ENCODE data around the gene NUDT22. TPM values are rescaled to one million over a fixed set of nuclear protein-coding genes. Genes with fewer than 3 reads are reported as not detected.

The NUDT22 gene
- total RNA-seq, 1 experiment from 2014 or later = 31.9 TPM

DNA sequence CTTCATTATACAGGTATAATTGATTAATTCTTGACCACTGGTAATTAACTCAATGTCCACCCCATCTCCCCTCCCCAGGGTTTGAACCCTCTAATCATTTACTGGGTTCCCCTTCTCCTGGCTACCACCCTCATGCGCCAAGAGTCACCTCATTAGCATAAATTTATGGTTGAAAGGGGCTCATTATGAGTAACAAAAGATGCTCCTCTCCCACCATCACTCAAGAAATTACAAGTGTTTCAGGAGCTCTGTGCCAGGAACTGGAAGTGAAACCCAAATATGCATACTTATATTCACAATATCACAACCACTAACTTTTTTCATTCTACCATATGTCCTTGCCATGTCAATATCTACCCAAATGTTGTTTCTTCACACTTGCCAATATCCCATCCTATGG, 47.9 kb upstream of the NUDT22 start:
- Mint-ChIP-seq H3K4me3 (ENCODE audit: unreplicated experiment) (no peak overlapping the region), H3K27me3 (ENCODE audit: insufficient read depth, unreplicated experiment) (no peaks in the 10 kb centered on the region), H3K4me1 (ENCODE audit: low read depth, unreplicated experiment) (peaks cover 3% of the 10 kb centered on the region), H3K36me3 (ENCODE audit: insufficient read depth, unreplicated experiment) (peaks cover 20% of the 10 kb centered on the region), H3K9me3 (ENCODE audit: unreplicated experiment) (peaks cover 10% of the 10 kb centered on the region), H3K27ac (ENCODE audit: unreplicated experiment) (no peak overlapping the region)
- Histone ChIP-seq H3K36me3 (ENCODE audit: control insufficient read depth, insufficient read depth, low read length) (no peaks in the 10 kb centered on the region), H3K4me3 (ENCODE audit: low read depth, low read length) (no peak overlapping the region), H3K27me3 (replicated peaks; ENCODE audit: control insufficient read depth, insufficient read depth, low read length) (no peaks in the 10 kb centered on the region), H3K4me1 (peaks cover 8% of the 10 kb centered on the region; the same call in 1 of the 2 replicates), H3K9me3 (peaks cover 7% of the 10 kb centered on the region; the same call in 1 of the 2 replicates)
- intact Hi-C loops (cut with micrococcal nuclease; ENCODE audit: unreplicated experiment) = no loop called here
- ChIA-PET POLR2A (no interaction called here), CTCF (no interaction called here)
- DNase-seq = no peak
- TF ChIP-seq, protein P1, sequence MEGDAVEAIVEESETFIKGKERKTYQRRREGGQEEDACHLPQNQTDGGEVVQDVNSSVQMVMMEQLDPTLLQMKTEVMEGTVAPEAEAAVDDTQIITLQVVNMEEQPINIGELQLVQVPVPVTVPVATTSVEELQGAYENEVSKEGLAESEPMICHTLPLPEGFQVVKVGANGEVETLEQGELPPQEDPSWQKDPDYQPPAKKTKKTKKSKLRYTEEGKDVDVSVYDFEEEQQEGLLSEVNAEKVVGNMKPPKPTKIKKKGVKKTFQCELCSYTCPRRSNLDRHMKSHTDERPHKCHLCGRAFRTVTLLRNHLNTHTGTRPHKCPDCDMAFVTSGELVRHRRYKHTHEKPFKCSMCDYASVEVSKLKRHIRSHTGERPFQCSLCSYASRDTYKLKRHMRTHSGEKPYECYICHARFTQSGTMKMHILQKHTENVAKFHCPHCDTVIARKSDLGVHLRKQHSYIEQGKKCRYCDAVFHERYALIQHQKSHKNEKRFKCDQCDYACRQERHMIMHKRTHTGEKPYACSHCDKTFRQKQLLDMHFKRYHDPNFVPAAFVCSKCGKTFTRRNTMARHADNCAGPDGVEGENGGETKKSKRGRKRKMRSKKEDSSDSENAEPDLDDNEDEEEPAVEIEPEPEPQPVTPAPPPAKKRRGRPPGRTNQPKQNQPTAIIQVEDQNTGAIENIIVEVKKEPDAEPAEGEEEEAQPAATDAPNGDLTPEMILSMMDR (IDR thresholded peaks at IDR 0.05; ENCODE audit: insufficient read depth in 1 of 2, low read depth in 1 of 2, low read length in 1 of 2, severe bottlenecking in 1 of 2, unreplicated experiment in 1 of 2) = no peak
- no TSS peak for BruUV-seq (replicated peaks)

DNA sequence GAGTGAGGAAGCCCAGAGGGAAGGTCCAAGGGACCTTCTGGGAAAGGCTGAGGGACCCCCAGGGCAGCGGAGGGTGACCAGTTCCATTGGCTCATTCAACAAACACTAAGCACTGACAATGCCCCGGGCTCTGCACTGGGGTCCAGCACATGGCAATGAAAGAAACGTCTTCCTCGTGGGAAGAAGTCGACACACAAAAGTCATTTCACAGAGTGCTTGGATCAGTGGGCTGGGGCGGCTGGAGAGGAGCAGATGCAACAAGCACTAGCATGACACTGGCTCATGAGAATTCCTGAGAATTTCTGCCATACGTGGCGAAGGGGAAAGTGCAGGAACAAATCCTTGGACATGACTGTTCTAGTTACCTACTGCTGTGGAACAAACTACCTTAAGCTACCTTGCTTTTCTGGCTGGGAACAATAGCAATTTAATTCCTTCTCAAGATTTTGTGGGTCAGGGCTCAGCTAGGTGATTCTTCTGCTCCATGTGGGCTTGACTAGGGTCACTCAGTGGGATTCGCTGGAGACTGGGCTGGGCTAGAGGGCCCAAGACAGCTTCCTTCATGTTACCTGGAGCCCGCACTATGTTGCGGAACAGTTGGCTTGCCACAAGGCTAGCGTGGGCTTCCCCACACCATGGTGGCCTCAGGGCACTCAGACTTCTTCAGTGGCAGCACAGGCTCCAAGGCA, 47.0 kb upstream of the NUDT22 start:
- TF ChIP-seq, protein P1 (IDR thresholded peaks at IDR 0.05; ENCODE audit: insufficient read depth in 1 of 2, low read depth in 1 of 2, low read length in 1 of 2, severe bottlenecking in 1 of 2, unreplicated experiment in 1 of 2) = no peak
- ChIA-PET POLR2A (no interaction called here), CTCF (no interaction called here)
- no peak overlapping the region for H3K4me3 ChIP-seq (ENCODE audit: low read depth, low read length)
- peaks cover 3% of the 10 kb centered on the region; the same call in 1 of the 2 replicates for H3K9me3 ChIP-seq
- no peaks in the 10 kb centered on the region for H3K36me3 ChIP-seq (ENCODE audit: control insufficient read depth, insufficient read depth, low read length)
- Mint-ChIP-seq H3K27me3 (ENCODE audit: insufficient read depth, unreplicated experiment) (no peaks in the 10 kb centered on the region), H3K9me3 (ENCODE audit: unreplicated experiment) (peaks cover 6% of the 10 kb centered on the region), H3K4me1 (ENCODE audit: low read depth, unreplicated experiment) (peaks cover 12% of the 10 kb centered on the region), H3K27ac (ENCODE audit: unreplicated experiment) (no peak overlapping the region), H3K4me3 (ENCODE audit: unreplicated experiment) (no peak overlapping the region), H3K36me3 (ENCODE audit: insufficient read depth, unreplicated experiment) (peaks cover 22% of the 10 kb centered on the region)
- intact Hi-C loops (cut with micrococcal nuclease; ENCODE audit: unreplicated experiment) = no loop called here
- BruUV-seq (replicated peaks) = no TSS peak
- H3K4me1 ChIP-seq = peaks cover 13% of the 10 kb centered on the region
- no peak for DNase-seq
- H3K27me3 ChIP-seq (replicated peaks; ENCODE audit: control insufficient read depth, insufficient read depth, low read length) = no peaks in the 10 kb centered on the region

DNA sequence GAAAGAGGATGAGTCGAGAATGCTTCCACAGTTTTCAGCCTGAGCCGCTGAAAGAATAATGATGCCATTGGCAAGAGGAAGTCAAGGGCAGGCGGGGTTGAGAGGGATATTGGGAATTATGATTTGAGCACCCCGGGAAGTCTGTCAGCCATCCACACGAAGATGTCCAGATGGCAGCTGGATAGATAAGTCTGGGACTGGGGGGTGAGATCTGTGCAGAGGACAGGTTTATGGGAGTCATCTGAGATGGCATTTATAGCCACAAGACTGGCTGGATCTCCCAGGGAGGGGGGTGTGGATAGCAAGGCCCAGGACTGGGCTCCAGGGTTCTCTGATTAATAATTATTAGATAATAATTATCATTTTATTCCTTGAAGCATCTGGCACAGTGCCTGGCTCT, 45.2 kb upstream of the NUDT22 start:
- H3K36me3 ChIP-seq (ENCODE audit: control insufficient read depth, insufficient read depth, low read length) = no peaks in the 10 kb centered on the region
- Mint-ChIP-seq H3K4me1 (ENCODE audit: low read depth, unreplicated experiment) (peaks cover 12% of the 10 kb centered on the region), H3K9me3 (ENCODE audit: unreplicated experiment) (no peaks in the 10 kb centered on the region), H3K36me3 (ENCODE audit: insufficient read depth, unreplicated experiment) (peaks cover 35% of the 10 kb centered on the region), H3K27ac (ENCODE audit: unreplicated experiment) (peak overlapping the region; percentile 50), H3K4me3 (ENCODE audit: unreplicated experiment) (no peak overlapping the region), H3K27me3 (ENCODE audit: insufficient read depth, unreplicated experiment) (no peaks in the 10 kb centered on the region)
- TF ChIP-seq, protein P1 (IDR thresholded peaks at IDR 0.05; ENCODE audit: insufficient read depth in 1 of 2, low read depth in 1 of 2, low read length in 1 of 2, severe bottlenecking in 1 of 2, unreplicated experiment in 1 of 2) = no peak
- no peak for DNase-seq
- intact Hi-C loops (cut with micrococcal nuclease; ENCODE audit: unreplicated experiment) = no loop called here
- H3K27me3 ChIP-seq (replicated peaks; ENCODE audit: control insufficient read depth, insufficient read depth, low read length) = no peaks in the 10 kb centered on the region
- no TSS peak for BruUV-seq (replicated peaks)
- H3K9me3 ChIP-seq = no peaks in the 10 kb centered on the region
- ChIA-PET CTCF (no interaction called here), POLR2A (interaction anchor here (0.6 kb wide), 1 partner anchor 11 kb away, joined by 3 read pairs; no protein-coding TSS in a partner anchor)
- H3K4me3 ChIP-seq (ENCODE audit: low read depth, low read length) = no peak overlapping the region
- peaks cover 13% of the 10 kb centered on the region for H3K4me1 ChIP-seq

All from Caco-2 (cell line).